ENCODE measurements around the gene FAM118A. TPM values are rescaled to one million over a fixed set of nuclear protein-coding genes. Genes with fewer than 3 reads are reported as not detected.

Gene FAM118A
- total and polyA plus RNA-seq, 9 of the 15 experiments (the other 6 are each of a cell fraction or from before 2014, with no cell fraction given): 17.0 to 223 (median 59.4) TPM

DNA sequence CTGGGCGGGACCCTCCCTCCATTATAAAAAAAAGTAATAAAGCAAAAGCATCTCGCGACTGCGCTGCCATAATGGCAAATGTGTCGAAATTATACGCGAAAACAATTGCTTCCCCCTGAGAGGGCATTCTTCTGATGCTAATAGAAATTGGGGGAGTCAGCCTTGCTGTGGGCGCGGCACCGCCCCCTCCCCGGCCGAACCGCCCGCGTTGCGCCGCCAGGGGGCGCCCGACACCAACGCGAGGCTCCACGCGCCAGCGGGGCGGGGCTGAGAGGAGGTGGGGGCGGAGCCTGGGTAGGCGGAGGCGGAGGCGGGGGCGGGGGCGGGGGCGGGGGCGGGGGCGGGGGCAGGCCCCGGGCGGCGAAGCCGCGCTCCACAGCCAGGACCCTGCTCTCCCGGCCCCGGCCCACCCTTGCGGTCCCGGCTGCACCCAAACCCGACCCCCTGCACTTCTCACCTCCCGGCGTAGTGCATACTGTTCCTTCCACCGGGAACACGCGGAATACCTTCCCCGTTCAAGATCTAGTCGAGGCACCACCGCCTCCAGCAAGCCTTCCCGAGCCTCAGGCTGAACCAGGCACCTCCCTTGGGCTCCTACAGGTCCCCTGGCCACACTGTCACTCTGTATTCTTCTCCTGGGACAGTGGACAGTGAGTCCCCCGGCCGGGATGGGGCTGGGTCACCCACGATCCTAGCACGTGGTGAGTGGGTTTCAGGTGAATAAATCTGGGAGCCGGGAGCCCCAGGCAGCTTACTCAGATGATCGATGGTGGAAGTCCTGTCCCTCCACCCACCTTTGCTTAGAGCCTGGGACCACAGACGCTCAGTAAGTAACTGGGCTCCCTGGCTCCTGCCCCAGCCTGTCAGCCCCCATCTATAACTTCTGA, 40.5 kb upstream of the FAM118A start (continued):
- TF ChIP-seq, protein P1, sequence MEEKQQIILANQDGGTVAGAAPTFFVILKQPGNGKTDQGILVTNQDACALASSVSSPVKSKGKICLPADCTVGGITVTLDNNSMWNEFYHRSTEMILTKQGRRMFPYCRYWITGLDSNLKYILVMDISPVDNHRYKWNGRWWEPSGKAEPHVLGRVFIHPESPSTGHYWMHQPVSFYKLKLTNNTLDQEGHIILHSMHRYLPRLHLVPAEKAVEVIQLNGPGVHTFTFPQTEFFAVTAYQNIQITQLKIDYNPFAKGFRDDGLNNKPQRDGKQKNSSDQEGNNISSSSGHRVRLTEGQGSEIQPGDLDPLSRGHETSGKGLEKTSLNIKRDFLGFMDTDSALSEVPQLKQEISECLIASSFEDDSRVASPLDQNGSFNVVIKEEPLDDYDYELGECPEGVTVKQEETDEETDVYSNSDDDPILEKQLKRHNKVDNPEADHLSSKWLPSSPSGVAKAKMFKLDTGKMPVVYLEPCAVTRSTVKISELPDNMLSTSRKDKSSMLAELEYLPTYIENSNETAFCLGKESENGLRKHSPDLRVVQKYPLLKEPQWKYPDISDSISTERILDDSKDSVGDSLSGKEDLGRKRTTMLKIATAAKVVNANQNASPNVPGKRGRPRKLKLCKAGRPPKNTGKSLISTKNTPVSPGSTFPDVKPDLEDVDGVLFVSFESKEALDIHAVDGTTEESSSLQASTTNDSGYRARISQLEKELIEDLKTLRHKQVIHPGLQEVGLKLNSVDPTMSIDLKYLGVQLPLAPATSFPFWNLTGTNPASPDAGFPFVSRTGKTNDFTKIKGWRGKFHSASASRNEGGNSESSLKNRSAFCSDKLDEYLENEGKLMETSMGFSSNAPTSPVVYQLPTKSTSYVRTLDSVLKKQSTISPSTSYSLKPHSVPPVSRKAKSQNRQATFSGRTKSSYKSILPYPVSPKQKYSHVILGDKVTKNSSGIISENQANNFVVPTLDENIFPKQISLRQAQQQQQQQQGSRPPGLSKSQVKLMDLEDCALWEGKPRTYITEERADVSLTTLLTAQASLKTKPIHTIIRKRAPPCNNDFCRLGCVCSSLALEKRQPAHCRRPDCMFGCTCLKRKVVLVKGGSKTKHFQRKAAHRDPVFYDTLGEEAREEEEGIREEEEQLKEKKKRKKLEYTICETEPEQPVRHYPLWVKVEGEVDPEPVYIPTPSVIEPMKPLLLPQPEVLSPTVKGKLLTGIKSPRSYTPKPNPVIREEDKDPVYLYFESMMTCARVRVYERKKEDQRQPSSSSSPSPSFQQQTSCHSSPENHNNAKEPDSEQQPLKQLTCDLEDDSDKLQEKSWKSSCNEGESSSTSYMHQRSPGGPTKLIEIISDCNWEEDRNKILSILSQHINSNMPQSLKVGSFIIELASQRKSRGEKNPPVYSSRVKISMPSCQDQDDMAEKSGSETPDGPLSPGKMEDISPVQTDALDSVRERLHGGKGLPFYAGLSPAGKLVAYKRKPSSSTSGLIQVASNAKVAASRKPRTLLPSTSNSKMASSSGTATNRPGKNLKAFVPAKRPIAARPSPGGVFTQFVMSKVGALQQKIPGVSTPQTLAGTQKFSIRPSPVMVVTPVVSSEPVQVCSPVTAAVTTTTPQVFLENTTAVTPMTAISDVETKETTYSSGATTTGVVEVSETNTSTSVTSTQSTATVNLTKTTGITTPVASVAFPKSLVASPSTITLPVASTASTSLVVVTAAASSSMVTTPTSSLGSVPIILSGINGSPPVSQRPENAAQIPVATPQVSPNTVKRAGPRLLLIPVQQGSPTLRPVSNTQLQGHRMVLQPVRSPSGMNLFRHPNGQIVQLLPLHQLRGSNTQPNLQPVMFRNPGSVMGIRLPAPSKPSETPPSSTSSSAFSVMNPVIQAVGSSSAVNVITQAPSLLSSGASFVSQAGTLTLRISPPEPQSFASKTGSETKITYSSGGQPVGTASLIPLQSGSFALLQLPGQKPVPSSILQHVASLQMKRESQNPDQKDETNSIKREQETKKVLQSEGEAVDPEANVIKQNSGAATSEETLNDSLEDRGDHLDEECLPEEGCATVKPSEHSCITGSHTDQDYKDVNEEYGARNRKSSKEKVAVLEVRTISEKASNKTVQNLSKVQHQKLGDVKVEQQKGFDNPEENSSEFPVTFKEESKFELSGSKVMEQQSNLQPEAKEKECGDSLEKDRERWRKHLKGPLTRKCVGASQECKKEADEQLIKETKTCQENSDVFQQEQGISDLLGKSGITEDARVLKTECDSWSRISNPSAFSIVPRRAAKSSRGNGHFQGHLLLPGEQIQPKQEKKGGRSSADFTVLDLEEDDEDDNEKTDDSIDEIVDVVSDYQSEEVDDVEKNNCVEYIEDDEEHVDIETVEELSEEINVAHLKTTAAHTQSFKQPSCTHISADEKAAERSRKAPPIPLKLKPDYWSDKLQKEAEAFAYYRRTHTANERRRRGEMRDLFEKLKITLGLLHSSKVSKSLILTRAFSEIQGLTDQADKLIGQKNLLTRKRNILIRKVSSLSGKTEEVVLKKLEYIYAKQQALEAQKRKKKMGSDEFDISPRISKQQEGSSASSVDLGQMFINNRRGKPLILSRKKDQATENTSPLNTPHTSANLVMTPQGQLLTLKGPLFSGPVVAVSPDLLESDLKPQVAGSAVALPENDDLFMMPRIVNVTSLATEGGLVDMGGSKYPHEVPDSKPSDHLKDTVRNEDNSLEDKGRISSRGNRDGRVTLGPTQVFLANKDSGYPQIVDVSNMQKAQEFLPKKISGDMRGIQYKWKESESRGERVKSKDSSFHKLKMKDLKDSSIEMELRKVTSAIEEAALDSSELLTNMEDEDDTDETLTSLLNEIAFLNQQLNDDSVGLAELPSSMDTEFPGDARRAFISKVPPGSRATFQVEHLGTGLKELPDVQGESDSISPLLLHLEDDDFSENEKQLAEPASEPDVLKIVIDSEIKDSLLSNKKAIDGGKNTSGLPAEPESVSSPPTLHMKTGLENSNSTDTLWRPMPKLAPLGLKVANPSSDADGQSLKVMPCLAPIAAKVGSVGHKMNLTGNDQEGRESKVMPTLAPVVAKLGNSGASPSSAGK (IDR thresholded peaks at IDR 0.05): peak; percentile 41; the same call in 1 of the 2 replicates
- TF ChIP-seq RAD21 (CRISPR knock-in tag; conservative IDR thresholded peaks at IDR 0.05 in 1 of 2, IDR thresholded peaks at IDR 0.05 in 1 of 2) (peak; percentile 71 to 81), SP1 (CRISPR knock-in tag; IDR thresholded peaks at IDR 0.05) (peak; percentile 28; the same call in 1 of the 2 replicates), MAZ (CRISPR knock-in tag; conservative IDR thresholded peaks at IDR 0.05 in 1 of 2, IDR thresholded peaks at IDR 0.05 in 1 of 2) (peak; percentile 64 to 83; a peak in 3 of 4 replicates), RB1 (IDR thresholded peaks at IDR 0.05; ENCODE audit: low read depth) (peak; percentile 50; the same call in 1 of the 2 replicates)

Data from K562 (cell line).